ENCODE results near the gene PAX5.

The PAX5 gene

GRCh38 chr9:36985769-36986467 lies 48.1 kb downstream of the PAX5 start:
- no peak for DNase-seq

- no peak for DNase-seq
These were observed 48.9 kb downstream of the PAX5 start for GRCh38 chr9:36985061-36985768.

- DNase-seq, result no peak
These were observed 53.7 kb downstream of the PAX5 start for GRCh38 chr9:36980148-36980974.

GRCh38 chr9:36976371-36977030 lies 57.6 kb downstream of the PAX5 start:
- no peak for DNase-seq

GRCh38 chr9:36974731-36975130 lies 59.3 kb downstream of the PAX5 start:
- DNase-seq, result no peak

- no peak for DNase-seq
These were observed 62.1 kb downstream of the PAX5 start for GRCh38 chr9:36971935-36972488.

- DNase-seq, result no peak
These were observed 63.8 kb downstream of the PAX5 start for GRCh38 chr9:36970007-36970888.

GRCh38 chr9:36969216-36969771 lies 64.8 kb downstream of the PAX5 start:
- DNase-seq, result no peak

- no peak for DNase-seq
These were observed 65.4 kb downstream of the PAX5 start for GRCh38 chr9:36968574-36969215.

- DNase-seq, result no peak
These were observed 66.1 kb downstream of the PAX5 start for GRCh38 chr9:36967997-36968396.

- no peak for DNase-seq
These were observed 67.5 kb downstream of the PAX5 start for GRCh38 chr9:36966371-36967097.

GRCh38 chr9:36964791-36965190 lies 69.3 kb downstream of the PAX5 start:
- no peak for DNase-seq

- DNase-seq, result no peak
These were observed 70.7 kb downstream of the PAX5 start for GRCh38 chr9:36963346-36963745.

GRCh38 chr9:36962691-36963090 lies 71.4 kb downstream of the PAX5 start:
- no peak for DNase-seq

GRCh38 chr9:36961561-36962325 lies 72.3 kb downstream of the PAX5 start:
- DNase-seq, result no peak

- no peak for DNase-seq
These were observed 73.0 kb downstream of the PAX5 start for GRCh38 chr9:36961051-36961450.

GRCh38 chr9:36960575-36960955 lies 73.5 kb downstream of the PAX5 start:
- no peak for DNase-seq

- DNase-seq, result no peak
These were observed 74.1 kb downstream of the PAX5 start for GRCh38 chr9:36959681-36960574.

Data from T-helper 2 cell (primary cell).